IPS-NIHi11 (cell line): Measurements from ENCODE around the gene SHLD3.
A peak's percentile ranks its signal among the peaks of the same experiment; 100 is the strongest.
"Not testable (repeated sequence)": the region's sequence is repeated elsewhere in the genome, so short reads cannot be mapped to it uniquely, and the experiment has no call there.

Source experiments
- DNase-seq: peaks from one replicate; pipeline ENCODE4 v3.0.0; 2012; ENCODE audit warnings: mixed read lengths, low spot score

The SHLD3 gene, protein sequence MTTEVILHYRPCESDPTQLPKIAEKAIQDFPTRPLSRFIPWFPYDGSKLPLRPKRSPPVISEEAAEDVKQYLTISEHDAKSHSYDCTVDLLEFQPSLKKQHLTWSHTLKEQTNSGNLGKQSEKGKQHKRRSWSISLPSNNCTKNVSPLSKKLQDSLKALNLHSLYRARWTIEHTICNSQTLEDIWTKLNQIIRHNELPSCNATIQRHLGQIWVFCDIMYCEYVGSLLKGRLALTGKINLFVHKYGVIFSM

GRCh38 chr5:65624571-65625555 is at the start of gene SHLD3, which contains the start of gene TRAPPC13:
Gene SHLD3, plus strand, starts transcription at chr5:65625027. Its CDS starts 4,561 bp downstream, at chr5:65629588.
Gene TRAPPC13, plus strand, starts transcription at chr5:65625027. Its CDS starts 34 bp downstream, at chr5:65625061.
- peak; percentile 72 for DNase-seq

GRCh38 chr5:65577141-65577540 is 47.7 kb upstream of the SHLD3 start:
- no peak for DNase-seq

DNA sequence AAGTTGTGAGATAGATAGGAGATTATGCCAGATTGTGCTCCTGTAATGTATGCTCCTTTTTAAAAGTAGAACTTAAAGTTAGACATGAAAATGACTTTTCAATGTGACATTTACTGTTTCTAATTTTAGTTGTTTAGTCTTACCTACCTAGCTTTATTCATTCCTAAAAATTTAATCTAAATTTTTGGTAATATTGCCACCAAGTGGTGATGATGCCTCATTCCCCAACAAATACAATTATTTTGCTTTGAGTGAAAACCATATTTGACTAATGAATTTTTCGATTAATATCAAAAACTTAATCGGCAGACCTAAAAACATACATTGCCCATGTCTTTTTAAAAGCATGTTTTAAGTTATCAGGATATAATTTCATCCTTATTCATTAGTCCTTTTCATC is 36.1 kb upstream of the SHLD3 start:
- no peak for DNase-seq

DNA sequence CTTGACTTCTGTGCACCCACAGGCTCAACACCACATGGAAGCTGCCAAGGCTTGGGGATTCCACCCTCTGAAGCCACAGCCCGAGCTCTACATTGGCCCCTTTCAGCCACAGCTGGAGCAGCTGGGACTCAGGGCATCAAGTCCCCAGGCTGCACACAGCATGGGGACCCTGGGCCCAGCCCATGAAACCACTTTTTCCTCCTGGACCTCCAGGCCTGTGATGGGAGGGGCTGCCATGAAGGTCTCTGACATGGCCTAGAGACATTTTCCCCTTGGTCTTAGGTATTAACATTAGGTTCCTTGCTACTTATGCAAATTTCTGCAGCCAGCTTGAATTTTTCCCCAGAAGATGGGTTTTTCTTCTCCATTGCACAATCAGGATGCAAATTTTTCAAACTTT is 23.1 kb upstream of the SHLD3 start:
- not testable (repeated sequence) for DNase-seq

DNA sequence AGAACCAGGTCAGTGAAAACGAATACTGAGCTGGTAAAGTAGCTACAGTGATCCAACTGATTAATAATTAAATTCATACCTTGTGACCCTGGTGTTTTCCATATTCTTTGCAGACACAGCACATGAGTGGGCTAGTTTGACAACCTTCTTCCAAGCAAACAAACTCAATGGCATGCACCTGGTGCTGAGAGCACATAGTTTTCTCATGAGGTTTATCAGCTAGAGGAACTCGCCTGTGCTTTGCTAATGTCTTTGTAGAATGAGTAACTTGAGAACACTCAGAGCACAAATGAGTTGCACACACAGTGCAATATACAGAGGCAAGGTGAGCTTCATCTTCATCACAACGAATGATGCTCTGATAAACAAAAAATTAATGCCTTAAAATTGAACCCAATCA is 13.3 kb upstream of the SHLD3 start:
- no peak for DNase-seq

GRCh38 chr5:65612298-65612907 is 12.4 kb upstream of the SHLD3 start:
- no peak for DNase-seq

DNA sequence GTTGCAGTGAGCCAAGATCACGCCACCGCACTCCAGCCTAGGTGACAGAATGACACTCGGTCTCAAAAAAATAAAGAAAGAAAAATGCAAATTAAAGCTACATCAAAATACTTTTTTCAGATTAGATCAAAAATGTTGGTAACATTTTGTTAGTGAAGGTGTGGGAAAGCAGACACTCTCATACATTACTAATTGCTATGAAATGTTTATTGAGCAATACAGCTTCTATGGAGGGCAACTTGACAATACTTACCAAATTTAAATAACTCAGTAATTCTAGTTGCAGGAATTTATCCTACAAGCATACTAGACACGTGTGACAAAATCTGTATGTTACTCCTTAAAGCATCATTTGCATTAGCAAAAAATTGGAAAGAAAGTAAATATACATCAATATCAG is 4.8 kb upstream of the SHLD3 start:
- no peak for DNase-seq

DNA sequence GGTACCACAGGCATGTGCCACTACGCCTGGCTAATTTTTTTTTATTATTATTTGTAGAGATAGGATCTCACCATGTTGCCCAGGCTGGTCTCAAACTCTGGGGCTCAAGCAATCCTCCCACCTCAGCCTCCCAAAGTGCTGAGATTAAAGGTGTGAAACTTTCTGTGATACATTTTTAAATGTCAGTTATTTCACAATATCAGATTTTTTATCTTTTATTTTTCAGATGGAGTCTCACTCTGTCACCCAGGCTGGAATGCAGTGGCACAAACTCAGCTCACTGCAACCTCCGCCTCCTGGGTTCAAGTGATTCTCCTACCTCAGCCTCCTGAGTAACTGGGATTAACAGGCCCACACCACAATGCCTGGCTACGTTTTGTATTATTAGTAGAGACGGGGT is 2.9 kb upstream of the SHLD3 start:
- DNase-seq: not testable (repeated sequence)

- DNase-seq: no peak
These were observed 1.3 kb upstream of the SHLD3 start for GRCh38 chr5:65623482-65623881.

GRCh38 chr5:65624025-65624570 is 729 bp upstream of the SHLD3 start, which contains the start of gene TRIM23:
Gene TRIM23, minus strand, starts transcription at chr5:65624333. Its CDS starts 59 bp downstream, at chr5:65624274.
- peak; percentile 87 for DNase-seq

DNA sequence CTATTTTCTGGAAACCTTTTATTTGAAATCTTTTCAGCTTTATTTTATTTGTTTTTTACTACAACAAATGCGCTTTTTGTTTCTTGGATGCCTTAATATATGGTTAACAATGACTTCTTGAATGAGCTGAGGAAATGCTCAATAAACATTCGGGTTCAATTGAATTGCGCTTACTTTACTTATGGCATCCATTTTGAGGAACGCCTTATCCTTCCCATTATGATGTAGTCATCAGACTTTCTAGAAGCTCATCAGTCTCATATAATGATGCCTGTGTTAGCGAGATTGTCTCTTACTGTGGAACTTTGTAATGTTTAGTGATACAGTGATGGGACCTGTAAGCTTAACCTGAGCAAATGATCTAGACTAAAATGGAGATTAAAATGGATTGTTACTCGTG is 916 bp downstream of the SHLD3 start:
- no peak for DNase-seq

- DNase-seq: no peak
These were observed 6.2 kb downstream of the SHLD3 start for GRCh38 chr5:65630981-65631380.

- no peak for DNase-seq
These were observed 15.4 kb downstream of the SHLD3 start for GRCh38 chr5:65640240-65640639.

DNA sequence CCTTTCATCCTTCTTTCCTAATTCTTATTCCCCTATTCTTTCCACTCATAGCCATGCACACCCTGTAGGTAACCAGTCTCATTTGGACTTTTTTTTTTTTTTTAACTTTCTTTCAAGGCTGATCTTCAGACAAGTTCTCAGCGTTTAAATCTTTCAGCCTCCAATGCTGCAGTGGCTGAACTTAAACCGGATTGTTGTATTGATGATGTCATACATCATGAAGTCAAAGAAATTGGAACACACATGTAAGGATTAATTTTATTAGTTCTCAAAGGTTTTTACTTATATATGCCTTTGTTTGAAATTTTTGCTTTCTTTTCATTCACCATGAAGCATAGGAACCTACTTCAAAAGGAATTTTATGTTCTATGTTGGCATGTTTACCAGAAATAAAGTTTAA is 22.1 kb downstream of the SHLD3 start:
- DNase-seq: no peak

DNA sequence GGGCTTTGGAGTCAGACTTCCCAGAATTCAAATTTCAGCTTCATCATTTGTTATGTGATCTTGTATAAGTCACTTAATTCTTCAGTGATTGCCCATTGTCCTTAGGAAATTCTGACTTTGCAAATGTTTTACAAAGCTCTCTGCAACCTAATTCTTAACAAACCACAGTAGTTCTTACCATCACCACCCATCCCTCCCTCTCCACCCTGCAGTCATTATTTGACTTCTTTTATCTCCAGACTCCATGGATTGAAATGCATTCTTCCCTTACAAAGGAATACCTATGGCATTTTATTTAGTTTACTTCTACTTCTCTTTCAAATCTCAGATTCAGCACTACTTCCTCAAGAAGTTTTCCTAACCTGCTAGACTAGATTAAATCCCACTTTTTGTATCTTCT is 23.1 kb downstream of the SHLD3 start:
- peak; percentile 16 for DNase-seq

- no peak for DNase-seq
These were observed 26.3 kb downstream of the SHLD3 start for GRCh38 chr5:65651144-65651543.

GRCh38 chr5:65654713-65655112 is 29.9 kb downstream of the SHLD3 start:
- no peak for DNase-seq

- peak; percentile 39 for DNase-seq
These were observed 39.1 kb downstream of the SHLD3 start for GRCh38 chr5:65663804-65664521.

DNA sequence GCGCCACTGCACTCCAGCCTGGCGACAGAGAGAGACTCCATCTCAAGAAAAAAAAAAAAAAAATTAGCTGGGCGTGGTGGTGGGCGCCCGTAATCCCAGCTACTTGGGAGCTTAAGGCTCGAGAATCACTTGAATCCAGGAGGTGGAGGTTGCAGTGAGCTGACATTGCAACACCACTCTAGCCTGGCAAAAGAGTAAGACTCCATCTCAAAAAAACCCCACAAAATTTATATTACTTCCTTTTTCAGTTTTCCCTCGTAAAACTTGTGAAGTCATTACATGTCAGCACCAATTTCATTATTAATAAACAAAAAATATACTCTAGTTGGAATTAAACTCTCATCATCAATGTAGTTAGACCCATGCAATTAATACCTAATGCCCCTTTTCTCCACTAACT is 43.9 kb downstream of the SHLD3 start:
- DNase-seq: no peak

GRCh38 chr5:65672796-65673195 is 48.0 kb downstream of the SHLD3 start:
- DNase-seq: no peak

- DNase-seq: no peak
These were observed 49.9 kb downstream of the SHLD3 start for GRCh38 chr5:65674749-65675148.

DNA sequence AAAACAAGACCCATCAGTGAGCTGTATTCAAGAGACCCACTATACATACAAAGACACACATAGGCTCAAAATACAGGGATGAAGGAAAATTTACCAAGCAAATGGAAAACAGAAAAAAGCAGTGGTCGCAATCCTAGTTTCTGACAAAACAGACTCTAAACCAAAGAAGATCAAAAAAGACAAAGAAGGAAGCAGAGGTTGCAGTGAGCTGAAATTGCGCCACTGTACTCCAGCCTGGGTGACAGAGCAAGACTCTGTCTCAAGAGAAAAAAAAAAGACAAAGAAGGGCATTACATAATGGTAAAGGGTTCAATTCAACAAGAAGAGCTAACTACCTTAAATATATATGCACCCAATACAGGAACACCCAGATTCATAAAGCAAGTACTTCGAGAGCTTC is 51.2 kb downstream of the SHLD3 start:
- DNase-seq: not testable (repeated sequence)
